GM19043 (cell line): Measurements from ENCODE around the gene RINT1.
A peak's percentile ranks its signal among the peaks of the same experiment; 100 is the strongest.
"Not testable (repeated sequence)": the region's sequence is repeated elsewhere in the genome, so short reads cannot be mapped to it uniquely, and the experiment has no call there.

ENCODE experiments used
- ATAC-seq: cut with Tn5 transposase; IDR thresholded peaks from one replicate; pipeline ENCODE4 v1.9.1; 2021; ENCODE audit warnings: low read depth; ENCODE audit not compliant: unreplicated experiment

Gene RINT1

DNA sequence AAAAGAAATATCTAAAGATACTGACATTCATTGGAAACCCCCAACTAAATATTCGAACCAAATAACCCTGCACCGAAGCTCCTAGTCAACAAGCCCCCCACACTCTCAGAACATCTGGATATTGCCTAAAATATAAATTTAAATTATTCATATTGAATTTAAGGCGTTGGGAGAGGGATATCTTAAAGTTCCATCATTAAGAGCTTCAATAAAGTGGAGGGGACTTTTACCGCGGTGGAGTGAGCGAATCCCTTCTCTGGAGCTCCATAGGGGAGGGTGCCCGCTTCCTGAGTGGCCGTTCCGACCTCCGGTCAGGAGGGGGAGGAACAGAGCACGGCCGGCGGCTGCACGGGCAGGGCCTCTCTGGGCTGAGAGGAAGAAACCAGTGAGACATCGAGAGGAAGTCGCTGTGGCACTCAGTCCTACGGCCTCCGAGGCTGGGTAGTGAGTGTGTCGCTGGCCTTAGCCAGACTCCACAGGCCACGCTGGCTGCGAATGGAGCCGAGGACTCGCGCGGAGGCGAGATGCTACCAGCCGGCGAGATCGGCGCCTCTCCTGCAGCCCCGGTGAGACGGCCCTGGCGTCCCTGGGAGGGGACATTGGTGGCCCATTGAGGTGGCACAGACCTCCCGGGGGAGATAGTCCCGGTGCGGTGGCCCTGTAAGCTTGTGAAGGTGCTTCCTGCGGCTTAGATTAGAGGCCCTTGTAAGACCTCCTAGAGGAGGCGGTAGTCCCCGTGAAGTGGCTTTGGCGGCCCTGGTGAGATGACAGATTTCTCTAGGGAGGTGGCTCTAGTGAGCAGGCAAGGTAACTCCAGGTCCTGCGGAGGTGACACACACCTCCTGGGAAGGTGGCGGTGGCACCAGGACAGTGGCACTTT, at the start of gene RINT1:
RINT1 (plus strand) TSS at position 410 of the 880 bp plus-strand sequence; CDS start at position 525, 115 bp downstream.
- ATAC-seq: peak; percentile 93

DNA sequence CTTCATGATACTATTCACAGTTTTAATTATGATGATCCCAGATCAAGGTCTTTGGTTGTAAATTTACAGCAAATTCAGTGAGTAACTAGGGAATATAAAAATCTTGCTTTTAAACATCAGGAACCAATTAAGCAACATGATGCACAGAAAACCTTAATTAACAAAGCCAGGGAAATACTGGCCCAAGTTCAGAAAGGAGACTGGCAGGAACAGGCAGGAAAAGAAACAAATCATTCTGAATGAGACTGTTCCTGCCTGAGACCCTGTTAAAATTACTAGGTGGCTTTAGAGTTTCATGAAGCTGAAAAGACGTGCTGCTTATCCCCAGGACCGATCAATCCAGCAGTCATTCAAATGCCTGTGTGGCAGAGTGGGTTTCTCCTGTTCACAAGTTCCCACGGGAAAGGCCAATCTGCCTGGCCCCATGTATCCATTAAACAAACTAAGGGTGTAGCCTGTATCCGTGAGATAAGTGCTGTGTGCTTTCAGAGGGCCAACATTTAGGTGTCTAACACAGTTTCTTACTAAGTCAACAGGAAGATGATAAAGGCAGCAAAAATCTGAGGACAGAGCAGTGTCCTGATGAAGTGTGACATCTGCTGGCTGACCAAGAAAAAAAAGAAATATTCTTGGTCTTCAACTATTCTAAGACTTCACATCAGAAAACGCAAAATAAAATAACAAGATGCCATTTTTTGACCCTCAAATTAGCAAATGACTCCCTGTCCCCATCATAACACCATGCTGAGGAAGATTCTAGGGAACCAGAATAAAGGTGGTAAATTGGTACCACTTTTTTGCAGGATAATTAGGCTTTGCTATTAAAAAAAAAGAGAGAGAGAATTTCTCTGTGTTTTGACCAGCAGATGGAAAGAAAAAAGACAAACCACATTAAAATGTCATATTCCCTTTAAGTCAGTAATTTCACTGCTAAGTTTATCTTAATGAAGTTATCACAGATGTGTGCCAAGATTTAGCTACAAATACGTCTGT, 44.1 kb upstream of the RINT1 start:
- ATAC-seq: no peak

DNA sequence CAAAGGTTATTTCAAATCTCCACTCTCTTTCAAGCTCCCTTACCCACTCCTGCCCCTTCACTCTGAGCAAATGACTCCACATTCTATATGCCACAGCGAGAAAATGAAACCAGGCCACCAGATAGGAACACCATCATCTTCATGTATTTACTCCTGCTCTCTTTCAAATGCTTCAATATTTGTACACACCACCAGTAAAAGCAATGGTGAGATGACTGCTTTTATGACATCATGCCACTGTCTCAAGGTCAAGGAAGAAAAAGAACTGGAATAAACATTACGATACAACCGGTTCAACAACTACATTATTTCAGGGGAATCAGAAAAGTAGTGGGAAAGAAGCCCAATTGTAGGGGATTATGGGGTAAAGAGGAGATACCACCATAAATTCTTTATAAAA, 42.6 kb upstream of the RINT1 start:
- no peak for ATAC-seq

DNA sequence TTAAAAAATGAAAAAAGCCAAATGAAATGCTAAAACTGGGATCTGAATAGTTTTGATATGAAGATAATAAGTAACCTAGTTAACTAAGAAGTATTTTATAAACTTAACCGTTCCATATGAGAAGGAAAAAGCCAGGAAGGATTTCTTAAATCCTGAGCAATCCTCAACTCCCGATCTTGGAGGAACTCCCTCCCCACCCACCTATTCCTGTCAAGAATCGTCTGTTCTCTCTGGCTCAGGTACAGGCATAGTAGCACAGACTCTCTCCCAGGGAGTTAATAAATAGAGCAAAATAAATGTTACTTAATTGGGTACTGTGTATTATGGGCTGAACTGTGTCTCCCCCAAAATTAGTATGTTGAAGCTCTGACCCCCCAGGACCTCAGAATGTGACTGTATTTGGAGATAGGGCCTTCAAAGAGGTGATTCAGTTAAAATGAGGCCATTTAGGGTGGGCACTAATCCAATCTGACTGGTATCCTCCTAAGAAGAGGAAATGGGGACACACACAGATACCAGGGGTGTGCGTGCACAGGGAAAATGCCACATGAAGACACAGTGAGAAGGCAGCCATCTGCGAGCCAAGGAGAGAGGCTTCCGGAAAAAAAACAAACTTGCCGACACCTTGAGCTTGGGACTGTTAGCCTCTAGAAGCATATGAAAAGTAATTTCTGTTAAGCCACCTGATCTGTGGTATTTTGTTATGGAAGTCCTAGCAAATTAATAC, 38.6 kb upstream of the RINT1 start:
- no peak for ATAC-seq

DNA sequence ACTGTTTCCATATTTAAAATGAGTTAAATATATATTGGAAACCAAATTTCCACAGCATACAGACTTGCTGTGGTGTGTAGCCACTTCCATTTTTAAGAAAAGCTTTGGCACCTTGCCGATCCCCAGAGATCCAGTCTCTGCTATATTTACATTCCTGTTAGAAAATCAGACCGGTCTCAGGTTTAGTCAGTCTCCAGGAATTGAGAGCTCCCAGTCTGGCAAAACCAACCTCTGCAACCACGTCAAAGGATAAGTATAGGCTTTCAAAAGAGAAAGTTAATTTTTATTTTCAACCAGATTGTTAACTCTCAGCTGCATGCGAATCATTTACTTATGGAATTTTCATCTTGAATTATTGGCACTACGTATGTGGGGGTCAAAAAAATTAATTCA, 38.1 kb upstream of the RINT1 start:
- no peak for ATAC-seq

DNA sequence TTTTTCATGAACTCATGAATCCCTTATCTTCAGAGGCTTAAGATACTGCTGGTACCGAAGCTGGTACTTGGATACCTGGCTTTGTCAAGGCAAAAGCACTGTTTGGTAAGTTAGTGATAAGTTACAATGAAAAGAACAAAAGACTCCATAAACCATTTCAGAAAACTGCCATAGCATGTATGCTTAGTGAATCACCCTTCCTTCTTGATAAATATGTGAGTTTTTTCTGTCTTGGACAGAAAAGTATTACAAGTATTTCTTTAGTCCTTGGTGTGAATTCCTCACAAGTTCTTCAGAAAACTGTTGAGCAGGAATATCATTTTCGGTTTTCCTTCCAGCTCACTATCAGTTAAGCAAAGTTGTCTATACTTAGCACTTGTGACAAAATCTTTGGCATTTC, 35.5 kb upstream of the RINT1 start:
- ATAC-seq: no peak

DNA sequence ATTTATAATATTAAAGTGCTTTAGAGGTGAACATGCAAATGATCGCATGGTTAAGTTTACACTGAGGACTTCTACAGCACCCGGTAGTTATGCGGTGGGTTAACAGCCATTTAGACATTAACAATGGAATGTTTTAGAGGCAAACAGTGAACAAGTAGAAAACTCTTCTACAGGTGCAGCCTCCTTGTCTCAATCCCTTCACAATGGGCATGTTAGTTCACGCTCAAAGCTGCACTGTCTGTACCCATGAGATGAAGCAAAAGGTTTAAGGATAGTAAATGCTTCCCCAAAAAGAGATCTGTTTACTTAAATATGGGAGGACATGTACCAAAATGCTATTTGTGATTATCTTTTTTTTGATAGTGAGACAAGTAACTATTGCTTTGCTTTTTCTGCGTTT, 35.0 kb upstream of the RINT1 start:
- no peak for ATAC-seq

DNA sequence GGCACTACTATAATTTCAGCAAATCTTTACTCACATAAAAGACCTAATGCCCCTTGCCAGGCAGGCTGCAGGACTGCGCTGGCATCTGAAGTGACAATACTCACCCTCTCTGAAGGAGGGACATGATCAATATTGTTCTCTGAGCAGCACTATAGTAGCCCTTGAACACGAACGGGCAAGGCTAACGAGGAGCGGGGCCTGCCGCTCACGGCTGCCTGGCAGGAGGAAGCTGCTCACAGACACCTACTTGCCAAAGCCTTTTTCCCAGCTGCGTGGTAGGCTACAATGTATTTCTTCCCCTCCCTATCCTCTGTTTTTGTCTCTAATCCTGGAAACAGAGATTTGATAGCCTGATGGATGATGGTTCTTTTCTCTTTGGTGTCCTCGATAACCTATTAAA, 29.8 kb upstream of the RINT1 start:
- no peak for ATAC-seq

DNA sequence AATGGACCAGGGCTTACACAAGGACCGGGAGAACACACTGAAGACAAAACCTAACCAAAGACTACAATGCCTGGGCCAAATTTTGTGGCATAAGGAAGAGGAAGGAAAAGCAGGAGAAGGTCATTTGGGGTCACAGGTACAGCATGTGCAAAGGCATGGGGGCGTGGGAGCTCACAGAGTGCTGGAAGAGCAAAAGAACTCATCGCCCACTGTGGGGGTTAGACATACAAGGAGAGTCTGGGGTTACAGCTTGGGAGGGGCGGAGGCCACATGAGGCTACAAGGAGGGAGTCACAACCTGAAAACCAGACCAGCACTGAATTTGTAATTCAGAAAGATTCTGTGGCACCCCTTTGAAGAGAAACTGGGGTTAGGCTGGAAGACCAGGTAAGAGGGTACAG, 19.6 kb upstream of the RINT1 start:
- no peak for ATAC-seq

DNA sequence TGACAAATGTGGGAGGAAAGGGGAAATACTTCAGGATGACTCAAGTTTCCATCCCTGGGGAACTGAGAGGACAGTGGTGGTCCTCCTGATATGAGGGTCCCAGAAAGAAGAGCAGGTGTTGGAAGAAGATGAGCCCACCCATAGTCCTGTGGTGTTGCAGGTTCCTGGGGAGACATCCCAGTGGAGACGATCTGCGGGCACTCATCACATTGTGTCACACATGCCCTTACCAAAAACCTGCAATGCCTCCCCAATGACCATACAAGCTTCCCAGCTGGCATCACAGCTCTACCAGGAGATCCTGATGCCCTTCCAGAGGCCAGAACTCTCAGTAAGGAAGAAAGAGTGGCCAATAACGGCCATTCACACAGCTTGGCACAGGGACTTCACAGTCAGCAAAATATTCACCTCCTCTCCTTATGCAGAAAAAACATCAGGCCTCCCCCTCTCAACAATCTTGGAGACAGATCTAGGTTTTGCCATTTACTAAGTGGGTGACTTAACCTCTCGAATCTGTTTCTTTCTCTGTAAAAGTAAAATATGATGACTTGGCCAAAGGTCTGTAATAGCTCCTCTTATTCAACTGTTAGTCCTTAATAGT, 19.0 kb upstream of the RINT1 start:
- no peak for ATAC-seq

DNA sequence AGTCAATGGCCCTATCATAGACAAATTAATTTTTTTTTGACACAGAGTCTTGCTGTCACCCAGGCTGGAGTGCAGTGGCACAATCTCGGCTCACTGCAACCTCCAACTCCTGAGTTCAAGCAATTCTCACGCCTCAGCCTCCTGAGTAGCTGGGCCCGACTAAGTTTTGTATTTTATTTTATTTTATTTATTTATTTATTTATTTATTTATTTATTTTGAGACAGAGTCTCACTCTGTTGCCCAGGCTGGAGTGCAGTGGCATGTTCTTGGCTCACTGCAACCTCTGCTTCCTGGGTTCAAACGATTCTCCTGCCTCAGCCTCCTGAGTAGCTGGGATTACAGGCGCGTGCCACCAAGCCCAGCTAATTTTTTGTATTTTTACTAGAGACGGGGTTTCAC, 16.4 kb upstream of the RINT1 start:
- ATAC-seq: not testable (repeated sequence)

DNA sequence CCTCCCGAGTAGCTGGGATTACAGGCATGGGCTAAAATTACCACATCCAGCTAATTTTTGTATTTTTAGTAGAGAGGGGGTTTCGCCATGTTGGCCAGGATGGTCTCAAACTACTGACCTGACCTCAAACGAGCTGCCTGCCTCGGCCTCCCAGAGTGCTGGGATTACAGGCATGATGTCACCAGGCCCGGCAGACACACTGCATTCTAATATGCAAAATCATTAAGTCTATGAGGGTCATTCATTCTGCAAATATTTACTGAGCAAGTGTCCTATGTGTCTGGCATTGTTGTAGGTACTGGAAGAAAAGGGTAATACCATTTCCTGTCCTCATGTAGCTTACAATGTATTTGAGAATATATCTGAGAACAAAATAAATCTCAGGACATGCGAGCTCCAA, 12.6 kb upstream of the RINT1 start:
- no peak for ATAC-seq

DNA sequence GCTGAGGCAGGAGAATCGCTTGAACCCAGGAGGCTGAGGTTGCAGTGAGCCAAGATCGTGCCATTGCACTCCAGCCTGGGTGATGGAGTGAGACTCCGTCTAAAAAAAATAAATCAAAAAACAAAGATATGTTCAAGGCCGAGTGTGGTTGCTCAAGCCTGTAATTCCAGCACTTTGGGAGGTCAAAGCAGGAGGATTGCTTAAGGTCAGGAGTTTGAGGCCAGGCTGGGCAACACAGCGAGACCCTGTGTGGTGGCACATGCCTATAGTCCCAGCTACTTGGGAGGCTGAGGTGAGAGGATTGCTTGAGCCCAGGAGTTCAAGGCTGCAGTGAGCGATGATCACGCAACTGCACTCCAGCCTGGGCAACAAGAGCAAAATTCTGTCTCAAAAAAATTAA, 11.4 kb upstream of the RINT1 start:
- not testable (repeated sequence) for ATAC-seq

DNA sequence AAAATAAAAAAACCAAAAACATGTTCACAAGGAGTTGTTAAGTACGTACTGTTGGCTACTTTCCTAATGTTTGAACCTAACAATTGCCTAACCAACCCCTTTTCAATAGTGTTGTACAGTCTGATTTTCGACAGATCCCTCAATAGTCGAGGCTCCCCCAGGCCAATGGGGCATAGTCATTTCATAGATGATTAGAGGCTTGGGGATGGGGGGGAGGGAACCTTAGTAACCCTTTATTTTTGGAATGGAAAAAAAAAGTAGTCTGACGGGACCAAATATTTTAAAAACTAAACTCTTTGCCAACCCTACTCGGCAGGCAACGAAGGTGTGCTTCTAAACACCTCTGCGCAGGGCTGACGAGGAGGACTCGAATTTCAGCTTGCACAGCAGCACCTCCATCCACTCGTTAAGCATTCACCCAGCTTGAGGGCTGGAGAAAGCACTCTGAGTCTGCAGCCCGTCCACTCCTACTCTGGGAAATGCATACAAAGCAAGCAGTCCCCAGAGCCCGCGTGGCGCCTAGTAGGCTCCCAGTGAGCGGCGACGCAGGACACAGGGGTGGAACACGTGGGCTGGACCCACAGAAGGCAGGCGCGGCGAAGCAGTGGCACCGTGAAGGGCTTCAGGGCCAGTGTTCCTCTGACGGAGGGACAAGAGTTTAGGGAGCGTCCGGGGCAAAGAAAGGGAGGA, 10.8 kb upstream of the RINT1 start:
- ATAC-seq: peak; percentile 30

DNA sequence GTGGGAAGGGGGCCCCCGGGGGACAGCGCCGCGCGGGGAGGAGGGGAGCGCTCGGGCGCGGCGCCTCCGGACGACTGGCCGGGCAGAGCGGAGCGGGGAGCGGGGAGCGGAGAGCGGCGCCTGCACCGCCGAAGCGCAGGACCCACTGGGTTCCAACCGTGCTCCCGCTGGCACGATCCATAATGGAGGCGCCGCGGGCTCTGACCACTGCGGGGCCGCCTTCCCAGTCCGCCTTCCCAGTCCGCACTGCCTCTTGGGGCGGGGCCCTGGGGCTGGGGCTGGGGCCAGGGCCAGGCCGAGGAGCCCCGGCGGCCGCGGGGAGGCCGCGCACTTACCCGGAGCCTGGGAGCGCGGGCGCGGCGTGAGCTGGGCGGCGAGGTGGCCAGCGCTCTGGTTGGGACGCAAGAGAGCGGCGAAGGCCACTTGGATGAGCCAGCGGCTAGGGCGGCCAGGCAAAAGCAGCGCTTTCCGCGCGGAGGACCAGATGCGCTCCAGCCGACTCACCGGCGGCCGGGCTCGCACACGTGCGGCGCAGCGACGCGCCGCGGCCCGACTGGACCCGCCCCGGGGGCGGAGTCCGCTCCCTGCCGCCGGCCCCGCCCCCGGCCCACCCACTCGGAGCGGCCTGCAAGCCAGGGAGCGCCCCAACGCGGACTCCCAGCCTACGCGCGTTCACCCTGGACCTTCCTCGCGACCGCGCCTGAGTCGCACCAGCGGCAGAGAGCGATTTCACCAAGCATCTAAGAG, 10.1 kb upstream of the RINT1 start, which contains the start of gene PUS7:
PUS7 (minus strand) TSS at position 555 of the 747 bp plus-strand sequence. CDS start 13,759 bp downstream, outside the sequence.
- ATAC-seq: peak; percentile 84

DNA sequence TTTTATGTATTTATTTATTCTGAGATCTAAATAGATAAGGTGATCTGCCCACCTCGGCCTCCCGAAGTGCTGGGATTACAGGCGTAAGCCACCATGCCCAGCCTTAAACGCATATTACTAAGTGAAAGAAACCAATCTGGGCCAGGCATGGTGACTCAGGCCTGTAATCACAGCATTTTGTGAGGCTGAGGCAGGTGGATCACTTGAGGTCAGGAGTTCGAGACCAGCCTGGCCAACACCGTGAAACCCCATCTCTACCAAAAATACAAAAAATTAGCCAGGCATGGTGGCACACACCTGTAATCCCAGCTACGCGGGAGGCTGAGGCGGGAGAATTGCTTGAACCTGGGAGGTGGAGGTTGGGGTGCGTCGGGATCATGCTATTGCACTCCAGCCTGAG, 7.6 kb upstream of the RINT1 start:
- ATAC-seq: not testable (repeated sequence)

DNA sequence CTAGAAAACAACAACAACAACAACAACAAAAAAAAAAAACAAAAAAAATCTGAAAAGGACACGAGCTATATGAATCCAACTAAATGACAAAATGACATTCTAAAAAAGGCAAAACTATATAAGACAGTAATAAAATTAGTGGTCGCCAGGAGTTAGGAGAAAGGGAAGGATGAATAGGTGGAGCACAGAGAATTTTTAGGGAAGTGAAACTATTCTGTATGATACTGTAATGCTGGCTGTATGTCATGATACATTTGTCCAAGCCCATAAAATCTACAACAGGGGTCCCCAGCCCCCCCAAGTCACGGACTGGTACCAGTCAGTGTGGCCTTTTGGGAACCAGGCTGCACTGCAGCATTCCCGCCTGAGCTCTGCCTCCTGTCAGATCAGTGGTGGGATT, 7.2 kb upstream of the RINT1 start:
- ATAC-seq: no peak

DNA sequence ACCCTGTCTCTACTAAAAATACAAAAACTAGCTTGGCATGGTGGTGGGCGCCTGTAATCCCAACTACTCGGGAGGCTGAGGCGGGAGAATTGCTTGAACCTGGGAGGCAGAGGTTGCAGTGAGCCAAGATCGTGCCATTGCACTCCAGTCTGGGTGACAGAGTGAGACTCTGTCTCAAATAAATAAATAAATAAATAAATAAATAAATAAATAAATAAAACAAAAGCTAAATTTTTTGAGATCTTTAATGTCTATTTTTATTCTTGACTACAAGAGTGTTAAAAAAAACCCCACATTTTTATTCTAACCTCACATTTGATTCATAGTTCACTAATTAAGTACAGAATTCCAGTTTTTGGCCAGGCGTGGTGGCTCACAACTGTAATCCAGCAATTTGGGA, 4.3 kb upstream of the RINT1 start:
- not testable (repeated sequence) for ATAC-seq

DNA sequence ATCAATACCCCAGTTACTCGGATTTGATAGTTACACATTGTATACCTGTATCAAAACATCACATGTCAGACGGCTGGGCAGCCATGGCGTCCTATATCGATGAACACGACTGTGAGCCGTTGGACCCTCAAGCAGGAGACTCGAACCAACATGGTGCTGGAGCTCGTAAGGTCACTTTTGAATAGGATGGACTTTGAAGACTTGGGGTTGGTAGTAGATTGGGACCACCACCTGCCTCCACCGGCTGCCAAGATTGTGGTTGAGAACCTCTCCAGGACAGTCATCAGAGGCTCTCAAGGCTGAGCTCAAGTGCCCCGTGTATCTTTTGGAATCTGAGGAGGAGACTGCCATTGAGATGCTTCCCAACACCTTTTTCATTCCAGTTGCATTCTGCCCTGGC, 1.9 kb upstream of the RINT1 start:
- ATAC-seq: no peak
